Measurements from ENCODE around the gene SHB.

DNA sequence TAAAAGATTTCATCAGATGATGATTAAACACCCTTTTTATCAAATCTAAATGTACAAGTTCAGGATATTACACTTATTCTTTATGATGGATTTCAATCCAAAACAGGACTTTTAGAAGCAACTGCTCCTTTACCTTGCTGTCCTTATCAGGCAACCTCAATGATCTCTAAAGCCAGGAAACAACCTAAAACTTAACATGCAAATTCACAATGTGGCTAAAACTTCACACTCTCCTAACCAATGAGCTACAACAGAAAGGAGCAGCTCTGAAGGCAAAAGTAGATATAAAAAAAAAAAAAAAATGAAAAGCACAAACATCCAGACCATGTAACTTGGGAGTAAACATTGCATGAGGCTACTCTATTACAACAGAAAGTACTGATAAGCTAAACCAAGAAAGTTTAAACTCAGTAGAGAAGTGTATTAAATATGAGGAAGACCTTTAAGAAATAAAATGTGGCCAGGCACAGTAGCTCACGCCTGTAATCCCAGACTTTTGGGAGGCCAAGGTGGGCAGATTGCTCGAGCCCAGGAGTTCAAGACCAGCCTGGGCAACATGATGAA is 188.0 kb downstream of the SHB start:
- TF ChIP-seq, protein P1, sequence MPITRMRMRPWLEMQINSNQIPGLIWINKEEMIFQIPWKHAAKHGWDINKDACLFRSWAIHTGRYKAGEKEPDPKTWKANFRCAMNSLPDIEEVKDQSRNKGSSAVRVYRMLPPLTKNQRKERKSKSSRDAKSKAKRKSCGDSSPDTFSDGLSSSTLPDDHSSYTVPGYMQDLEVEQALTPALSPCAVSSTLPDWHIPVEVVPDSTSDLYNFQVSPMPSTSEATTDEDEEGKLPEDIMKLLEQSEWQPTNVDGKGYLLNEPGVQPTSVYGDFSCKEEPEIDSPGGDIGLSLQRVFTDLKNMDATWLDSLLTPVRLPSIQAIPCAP (CRISPR knock-in tag; IDR thresholded peaks at IDR 0.05; ENCODE audit: low read depth), result no peak
- TF ChIP-seq RAD21 (CRISPR knock-in tag; IDR thresholded peaks at IDR 0.05) (no peak), BRCA1 (CRISPR knock-in tag; IDR thresholded peaks at IDR 0.05) (no peak), ATF6 (CRISPR knock-in tag; conservative IDR thresholded peaks at IDR 0.05) (no peak), ATAD3A (CRISPR knock-in tag; IDR thresholded peaks at IDR 0.05) (no peak), POLR2AphosphoS5 (IDR thresholded peaks at IDR 0.05; ENCODE audit: low read depth, low read length) (no peak), REST (IDR thresholded peaks at IDR 0.05; ENCODE audit: borderline replicate concordance in 1 of 2, low read depth in 1 of 2, low read length in 2 of 2) (no peak)

All from HepG2 (cell line).